SK-N-MC (cell line): Measurements from ENCODE around the gene ARPP19.

Experiments used
- EZH2 ChIP-seq: fragments of 200-600 bp; sonication (generic); IDR thresholded peaks from one replicate; pipeline ENCODE4 v1.6.1; 2017; ENCODE audit warnings: antibody characterized with exemption
- POLR2AphosphoS5 ChIP-seq: IDR thresholded peaks from 2 replicates; pipeline ENCODE4 v1.6.1; 2012; ENCODE audit warnings: mild to moderate bottlenecking, low read depth, low read length, borderline replicate concordance

- no peak for TF ChIP-seq POLR2AphosphoS5
- no peak for TF ChIP-seq EZH2
Observed at GRCh38 chr15:52509500-52510245, 59.2 kb downstream of the ARPP19 start.
